Breast epithelium (tissue), 4 donors: ENCODE results near the gene PRPF4. TPM values are rescaled to one million over a fixed set of nuclear protein-coding genes. Genes with fewer than 3 reads are reported as not detected.

Source experiments
- DNase-seq, 2 donors: peaks; one replicate each; pipeline ENCODE4 v3.0.0-alpha.2; 2019; ENCODE audit warnings: low spot score in 2 of 2
- H3K27ac ChIP-seq, 2 donors: fragments of 200-600 bp; sonication (generic) in 1 of 2; one replicate each; pipeline ENCODE4 v1.5.1; 2016 to 2019; ENCODE audit warnings: mild to moderate bottlenecking in 1 of 2
- H3K27me3 ChIP-seq, 2 donors: fragments of 200-600 bp; sonication (generic) in 1 of 2; one replicate each; pipeline versions ENCODE4 v1.5.1 to v1.6.0; 2017 to 2019; ENCODE audit warnings: control low read depth in 1 of 2, mild to moderate bottlenecking in 1 of 2
- H3K36me3 ChIP-seq: fragments of 200-600 bp; one replicate; pipeline ENCODE4 v1.5.1; 2019
- H3K4me1 ChIP-seq, 2 donors: fragments of 200-600 bp; sonication (generic); one replicate each; pipeline ENCODE4 v1.5.1; 2016 to 2019; ENCODE audit warnings: control low read depth in 1 of 2
- H3K4me3 ChIP-seq, 3 donors: fragments of 200-600 bp; sonication (generic); 1 replicate in 2 of 3; 2 replicates in 1 of 3; pipeline ENCODE4 v1.5.1; 2016 to 2019; ENCODE audit warnings: mild to moderate bottlenecking in 3 of 3, moderate library complexity in 2 of 3
- H3K9me3 ChIP-seq, 2 donors: fragments of 200-600 bp; sonication (generic) in 1 of 2; one replicate each; pipeline ENCODE4 v1.5.1; 2016 to 2019; ENCODE audit warnings: control low read depth in 1 of 2
- POLR2A ChIP-seq: fragments of 450-650 bp; IDR thresholded peaks from one replicate; pipeline ENCODE4 v1.6.1; 2016; ENCODE audit warnings: antibody characterized with exemption, mild to moderate bottlenecking, moderate library complexity
- POLR2AphosphoS5 ChIP-seq, 3 donors: sonication (generic); formaldehyde crosslinking; IDR thresholded peaks; one replicate each; pipeline ENCODE4 v1.6.1; 2017; ENCODE audit warnings: antibody characterized with exemption in 3 of 3
- intact Hi-C: fragments of 100-400 bp; cut with DNase I; formaldehyde crosslinking; loops from one replicate; pipeline ENCODE4 v1.15.1; 2023; ENCODE audit warnings: low total_unique reads
- total RNA-seq, 3 donors: library from RNA; depleted of rRNA; stranded (reverse); fragments of >200 nt; gene quantifications; one replicate each; pipeline ENCODE4 v1.1.0, GENCODE V29; 2016
- TF ChIP-seq, protein P1 (sequence below), 3 donors: fragments of 450-650 bp; IDR thresholded peaks; one replicate each; pipeline ENCODE4 v1.5.1; 2016 to 2017; ENCODE audit warnings: antibody characterized with exemption in 3 of 3, mild to moderate bottlenecking in 3 of 3, moderate library complexity in 3 of 3

PRPF4 gene
- total RNA-seq, 3 donors from 2014 or later = 14.2 to 23.1 (median 18.4) TPM

DNA sequence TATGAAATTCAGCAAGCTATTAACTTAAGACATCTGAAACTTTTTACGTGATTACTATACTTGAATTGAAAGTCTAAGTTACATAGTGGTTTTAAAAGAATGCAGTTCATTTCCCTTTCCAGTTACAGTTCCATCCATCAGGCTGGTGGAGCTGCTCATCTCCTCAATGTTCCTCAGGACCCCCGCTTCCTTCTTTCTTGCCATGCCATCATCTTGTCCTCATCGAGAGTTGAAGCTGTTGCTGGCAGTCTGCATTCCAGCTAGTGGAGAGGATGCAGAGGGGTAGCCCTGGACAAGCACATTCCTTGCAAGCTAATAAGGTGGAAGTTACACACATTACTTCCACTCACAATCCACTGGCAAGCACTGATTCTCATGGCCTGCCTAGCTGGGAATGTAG, 36.5 kb downstream of the PRPF4 start:
- DNase-seq = no peak
- Histone ChIP-seq H3K27me3 (no peaks in the 10 kb centered on the region), H3K36me3 (no peaks in the 10 kb centered on the region), H3K4me1 (peaks cover 0 to 6% of the 10 kb centered on the region in 2 donors), H3K27ac (no peak overlapping the region), H3K4me3 (no peak overlapping the region), H3K9me3 (no peaks in the 10 kb centered on the region)
- intact Hi-C loops = no loop called here
- TF ChIP-seq POLR2AphosphoS5 (IDR thresholded peaks at IDR 0.05) = no peak

DNA sequence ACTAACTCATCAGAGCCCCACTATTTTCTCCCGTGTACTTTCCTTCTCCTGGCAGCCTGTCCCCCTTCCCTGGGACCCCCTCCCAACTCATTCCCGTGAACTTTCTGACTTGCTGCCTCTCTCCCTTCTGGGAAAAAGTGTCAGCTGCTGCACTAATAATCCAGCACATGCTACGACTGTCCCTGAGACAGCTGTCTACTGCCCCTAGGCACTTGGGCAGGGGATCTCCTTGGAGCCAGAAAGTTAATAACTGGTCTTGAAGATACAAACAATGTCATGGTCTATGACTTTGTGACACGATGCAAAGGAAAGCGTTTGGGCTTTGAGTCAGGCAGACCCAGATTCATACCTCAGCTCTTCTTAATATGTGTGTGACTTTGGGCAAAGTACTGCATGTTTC, 37.8 kb downstream of the PRPF4 start:
- no peak overlapping the region for H3K27ac ChIP-seq
- H3K4me1 ChIP-seq = peaks cover 0 to 6% of the 10 kb centered on the region in 2 donors
- H3K27me3 ChIP-seq = no peaks in the 10 kb centered on the region
- intact Hi-C loops = no loop called here
- no peaks in the 10 kb centered on the region for H3K36me3 ChIP-seq
- TF ChIP-seq POLR2AphosphoS5 (IDR thresholded peaks at IDR 0.05) (no peak), POLR2A (no peak)
- TF ChIP-seq, protein P1, sequence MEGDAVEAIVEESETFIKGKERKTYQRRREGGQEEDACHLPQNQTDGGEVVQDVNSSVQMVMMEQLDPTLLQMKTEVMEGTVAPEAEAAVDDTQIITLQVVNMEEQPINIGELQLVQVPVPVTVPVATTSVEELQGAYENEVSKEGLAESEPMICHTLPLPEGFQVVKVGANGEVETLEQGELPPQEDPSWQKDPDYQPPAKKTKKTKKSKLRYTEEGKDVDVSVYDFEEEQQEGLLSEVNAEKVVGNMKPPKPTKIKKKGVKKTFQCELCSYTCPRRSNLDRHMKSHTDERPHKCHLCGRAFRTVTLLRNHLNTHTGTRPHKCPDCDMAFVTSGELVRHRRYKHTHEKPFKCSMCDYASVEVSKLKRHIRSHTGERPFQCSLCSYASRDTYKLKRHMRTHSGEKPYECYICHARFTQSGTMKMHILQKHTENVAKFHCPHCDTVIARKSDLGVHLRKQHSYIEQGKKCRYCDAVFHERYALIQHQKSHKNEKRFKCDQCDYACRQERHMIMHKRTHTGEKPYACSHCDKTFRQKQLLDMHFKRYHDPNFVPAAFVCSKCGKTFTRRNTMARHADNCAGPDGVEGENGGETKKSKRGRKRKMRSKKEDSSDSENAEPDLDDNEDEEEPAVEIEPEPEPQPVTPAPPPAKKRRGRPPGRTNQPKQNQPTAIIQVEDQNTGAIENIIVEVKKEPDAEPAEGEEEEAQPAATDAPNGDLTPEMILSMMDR (IDR thresholded peaks at IDR 0.05) = no peak
- DNase-seq = no peak
- H3K9me3 ChIP-seq = no peaks in the 10 kb centered on the region
- no peak overlapping the region for H3K4me3 ChIP-seq

DNA sequence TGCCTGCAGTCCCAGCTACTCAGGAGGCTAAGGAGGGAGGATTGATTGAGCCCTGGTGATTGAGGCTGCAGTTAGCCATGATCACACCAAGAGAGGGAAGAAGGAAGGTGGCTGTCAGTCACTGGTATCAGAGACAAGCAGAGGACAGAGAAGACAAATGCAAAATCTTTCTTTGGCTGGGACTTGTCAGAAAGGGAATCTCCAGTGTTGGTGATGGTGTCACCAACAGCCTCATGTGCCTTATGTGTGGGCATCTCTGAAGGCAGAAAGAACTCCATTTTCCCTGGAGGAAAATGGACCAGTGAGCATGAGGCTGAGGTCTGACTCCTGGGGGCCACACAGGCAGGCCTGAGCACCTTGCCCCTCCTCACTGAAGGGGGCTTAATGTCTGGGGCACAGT, 39.8 kb downstream of the PRPF4 start:
- intact Hi-C loops = no loop called here

DNA sequence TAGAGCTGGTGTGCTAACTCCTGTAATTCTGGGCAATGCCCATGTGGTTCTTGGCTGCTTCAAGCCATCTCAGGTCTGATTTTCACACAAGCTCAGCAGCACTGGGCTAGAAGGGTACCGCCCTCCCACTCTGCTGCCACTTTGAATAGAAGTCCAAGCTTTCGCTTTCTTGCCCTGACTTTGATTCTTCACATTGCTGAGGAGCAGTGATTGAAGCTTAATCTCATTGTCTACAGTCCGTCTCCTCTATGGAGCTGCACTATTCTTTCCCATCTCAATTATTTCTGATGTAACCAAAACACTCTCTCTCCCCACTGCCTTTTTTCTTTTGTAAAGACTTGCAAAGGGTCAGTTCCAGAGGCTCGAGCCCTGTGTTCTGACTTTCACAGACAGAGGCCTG, 40.6 kb downstream of the PRPF4 start:
- DNase-seq = no peak
- Histone ChIP-seq H3K27ac (no peak overlapping the region), H3K4me3 (no peak overlapping the region), H3K9me3 (no peaks in the 10 kb centered on the region), H3K27me3 (no peaks in the 10 kb centered on the region), H3K36me3 (no peaks in the 10 kb centered on the region), H3K4me1 (no peaks in the 10 kb centered on the region)
- intact Hi-C loops = no loop called here
- TF ChIP-seq POLR2AphosphoS5 (IDR thresholded peaks at IDR 0.05) (no peak), POLR2A (no peak)
- TF ChIP-seq, protein P1 (IDR thresholded peaks at IDR 0.05) = no peak

More for the DNA sequence above, 39.8 kb downstream of the PRPF4 start:
- no peak overlapping the region for H3K27ac ChIP-seq
- TF ChIP-seq, protein P1 (IDR thresholded peaks at IDR 0.05) = no peak
- no peak for TF ChIP-seq POLR2A
- no peak for TF ChIP-seq POLR2AphosphoS5 (IDR thresholded peaks at IDR 0.05)
- H3K4me3 ChIP-seq = no peak overlapping the region
- H3K27me3 ChIP-seq = no peaks in the 10 kb centered on the region
- H3K9me3 ChIP-seq = no peaks in the 10 kb centered on the region
- no peaks in the 10 kb centered on the region for H3K4me1 ChIP-seq
- DNase-seq = no peak
- H3K36me3 ChIP-seq = no peaks in the 10 kb centered on the region

DNA sequence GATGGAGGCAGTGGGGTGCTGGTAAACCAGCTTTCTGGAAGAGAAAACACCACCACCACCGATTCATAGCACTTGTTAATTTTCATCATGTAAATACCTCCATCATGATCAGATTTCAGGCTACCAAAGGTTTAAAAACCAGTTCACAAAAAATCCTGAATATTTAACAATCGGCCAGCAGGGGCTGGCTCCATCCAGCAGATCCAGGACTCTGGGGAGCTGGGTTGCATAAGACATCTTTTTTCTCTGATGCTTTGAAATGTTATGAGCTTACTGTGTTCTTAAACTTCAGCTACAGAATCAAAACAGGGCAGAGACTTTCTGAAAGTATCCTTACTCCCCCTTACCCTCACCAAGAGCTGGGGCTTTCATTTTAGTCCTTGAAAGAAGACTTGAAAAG, 42.3 kb downstream of the PRPF4 start:
- Histone ChIP-seq H3K4me1 (no peaks in the 10 kb centered on the region), H3K27me3 (no peaks in the 10 kb centered on the region), H3K27ac (no peak overlapping the region), H3K9me3 (no peaks in the 10 kb centered on the region), H3K36me3 (no peaks in the 10 kb centered on the region), H3K4me3 (no peak overlapping the region)
- TF ChIP-seq POLR2A = no peak
- TF ChIP-seq, protein P1 (IDR thresholded peaks at IDR 0.05) = peak in 1 of 3 donors; percentile 17
- no peak for DNase-seq
- intact Hi-C loops = no loop called here

DNA sequence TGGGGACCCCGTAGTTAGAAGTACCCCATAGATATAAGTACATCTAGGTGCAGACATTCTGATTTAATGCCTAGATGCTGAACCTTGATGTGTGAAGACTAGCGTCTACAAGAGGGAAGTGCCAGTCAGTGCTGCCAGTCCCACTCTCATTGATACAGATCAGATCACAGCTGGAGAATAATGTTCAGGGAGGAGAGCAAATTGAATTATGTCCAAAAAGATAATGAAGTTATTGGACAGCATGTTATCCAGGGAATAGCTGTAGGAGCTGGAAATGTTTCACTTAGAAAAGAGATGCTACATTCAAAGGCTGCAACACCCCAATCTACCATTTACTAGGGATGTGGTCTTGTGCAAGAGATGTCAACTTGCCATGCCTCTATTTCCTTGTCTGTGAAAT, 43.6 kb downstream of the PRPF4 start:
- H3K36me3 ChIP-seq = no peaks in the 10 kb centered on the region
- H3K27me3 ChIP-seq = no peaks in the 10 kb centered on the region

More for the DNA sequence above, 43.6 kb downstream of the PRPF4 start:
- no peak for TF ChIP-seq POLR2A
- TF ChIP-seq, protein P1 (IDR thresholded peaks at IDR 0.05) = no peak
- TF ChIP-seq POLR2AphosphoS5 (IDR thresholded peaks at IDR 0.05) = no peak
- Histone ChIP-seq H3K4me1 (no peaks in the 10 kb centered on the region), H3K27ac (no peak overlapping the region), H3K9me3 (no peaks in the 10 kb centered on the region), H3K4me3 (no peak overlapping the region)
- intact Hi-C loops = no loop called here
- no peak for DNase-seq
